DMS79 treated with DMSO at 0.1 percent for 48 hours (cell line): Measurements from ENCODE around the gene SLAMF7.
"Not testable (repeated sequence)": the region's sequence is repeated elsewhere in the genome, so short reads cannot be mapped to it uniquely, and the experiment has no call there.

Experiments
- DNase-seq: peaks from one replicate; lab custom pipeline; 2025; lab: John Stamatoyannopoulos, UW

Gene SLAMF7

GRCh38 chr1:160739098-160739511 is at the start of gene SLAMF7:
Gene SLAMF7, plus strand, starts transcription at chr1:160739247. Its CDS starts 55 bp downstream, at chr1:160739302.
- no peak for DNase-seq

- not testable (repeated sequence) for DNase-seq
Observed at GRCh38 chr1:160692390-160692789, 46.7 kb upstream of the SLAMF7 start.

GRCh38 chr1:160702100-160702499 is 36.9 kb upstream of the SLAMF7 start:
- no peak for DNase-seq

- DNase-seq, result no peak
Observed at GRCh38 chr1:160704250-160704649, 34.8 kb upstream of the SLAMF7 start.

GRCh38 chr1:160705212-160705621 is 33.8 kb upstream of the SLAMF7 start:
- DNase-seq, result not testable (repeated sequence)

GRCh38 chr1:160705742-160706141 is 33.3 kb upstream of the SLAMF7 start:
- no peak for DNase-seq

GRCh38 chr1:160706526-160707235 is 32.4 kb upstream of the SLAMF7 start:
- no peak for DNase-seq

GRCh38 chr1:160707236-160708064 is 31.6 kb upstream of the SLAMF7 start:
- DNase-seq, result no peak

- DNase-seq, result no peak
Observed at GRCh38 chr1:160708118-160708517, 30.9 kb upstream of the SLAMF7 start.

GRCh38 chr1:160708801-160709200 is 30.2 kb upstream of the SLAMF7 start:
- no peak for DNase-seq

GRCh38 chr1:160709715-160710114 is 29.3 kb upstream of the SLAMF7 start:
- no peak for DNase-seq

GRCh38 chr1:160710517-160711252 is 28.4 kb upstream of the SLAMF7 start:
- DNase-seq, result no peak

GRCh38 chr1:160711276-160711601 is 27.8 kb upstream of the SLAMF7 start:
- no peak for DNase-seq

GRCh38 chr1:160711602-160712311 is 27.3 kb upstream of the SLAMF7 start, which contains the start of gene CD48:
Gene CD48, minus strand, starts transcription at chr1:160711822. Its CDS starts 59 bp downstream, at chr1:160711763.
- DNase-seq, result no peak

- DNase-seq, result not testable (repeated sequence)
Observed at GRCh38 chr1:160712525-160713080, 26.4 kb upstream of the SLAMF7 start.

- DNase-seq, result no peak
Observed at GRCh38 chr1:160713161-160713560, 25.9 kb upstream of the SLAMF7 start.

GRCh38 chr1:160714034-160714648 is 24.9 kb upstream of the SLAMF7 start:
- DNase-seq, result not testable (repeated sequence)

GRCh38 chr1:160716013-160716412 is 23.0 kb upstream of the SLAMF7 start:
- no peak for DNase-seq

GRCh38 chr1:160717306-160717705 is 21.7 kb upstream of the SLAMF7 start:
- no peak for DNase-seq

GRCh38 chr1:160718210-160718609 is 20.8 kb upstream of the SLAMF7 start:
- no peak for DNase-seq
